GM12865 (cell line): ENCODE measurements around the gene GDPD3.
A peak's percentile ranks its signal among the peaks of the same experiment; 100 is the strongest.

Source experiments
- DNase-seq: peaks from one replicate; pipeline ENCODE4 v3.0.0; 2010; ENCODE audit warnings: low read depth
- H3K4me3 ChIP-seq: 2 replicates; pipeline ENCODE4 v1.5.1; 2011; ENCODE audit warnings: mild to moderate bottlenecking, low read depth, low read length, control low read depth
- TF ChIP-seq, protein P1 (sequence below): IDR thresholded peaks from 2 replicates; pipeline ENCODE4 v1.5.1; 2011; ENCODE audit warnings: low read length, control low read depth, low read depth, inconsistent platforms; ENCODE audit not compliant: insufficient read depth; ENCODE audit errors: missing control alignments

Gene GDPD3

DNA sequence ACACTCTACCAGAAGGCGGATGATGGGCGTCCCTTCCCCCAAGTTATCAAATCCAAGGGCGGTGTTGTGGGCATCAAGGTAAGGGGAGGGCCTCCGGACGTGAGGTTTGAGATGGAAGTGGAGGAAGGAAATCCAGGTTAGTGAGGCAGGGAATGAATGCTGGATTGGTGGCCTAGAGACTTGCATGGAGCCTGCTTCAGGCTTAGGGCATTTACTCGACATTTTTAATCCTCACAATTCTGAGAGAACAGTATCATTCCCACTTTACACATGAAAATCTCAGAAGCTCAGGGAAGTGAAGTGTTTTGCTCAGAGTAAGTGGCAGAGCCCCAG is 45.8 kb downstream of the GDPD3 start:
- DNase-seq, result no peak
- H3K4me3 ChIP-seq, result peak overlapping the region; percentile 94
- TF ChIP-seq, protein P1, sequence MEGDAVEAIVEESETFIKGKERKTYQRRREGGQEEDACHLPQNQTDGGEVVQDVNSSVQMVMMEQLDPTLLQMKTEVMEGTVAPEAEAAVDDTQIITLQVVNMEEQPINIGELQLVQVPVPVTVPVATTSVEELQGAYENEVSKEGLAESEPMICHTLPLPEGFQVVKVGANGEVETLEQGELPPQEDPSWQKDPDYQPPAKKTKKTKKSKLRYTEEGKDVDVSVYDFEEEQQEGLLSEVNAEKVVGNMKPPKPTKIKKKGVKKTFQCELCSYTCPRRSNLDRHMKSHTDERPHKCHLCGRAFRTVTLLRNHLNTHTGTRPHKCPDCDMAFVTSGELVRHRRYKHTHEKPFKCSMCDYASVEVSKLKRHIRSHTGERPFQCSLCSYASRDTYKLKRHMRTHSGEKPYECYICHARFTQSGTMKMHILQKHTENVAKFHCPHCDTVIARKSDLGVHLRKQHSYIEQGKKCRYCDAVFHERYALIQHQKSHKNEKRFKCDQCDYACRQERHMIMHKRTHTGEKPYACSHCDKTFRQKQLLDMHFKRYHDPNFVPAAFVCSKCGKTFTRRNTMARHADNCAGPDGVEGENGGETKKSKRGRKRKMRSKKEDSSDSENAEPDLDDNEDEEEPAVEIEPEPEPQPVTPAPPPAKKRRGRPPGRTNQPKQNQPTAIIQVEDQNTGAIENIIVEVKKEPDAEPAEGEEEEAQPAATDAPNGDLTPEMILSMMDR, result no peak

DNA sequence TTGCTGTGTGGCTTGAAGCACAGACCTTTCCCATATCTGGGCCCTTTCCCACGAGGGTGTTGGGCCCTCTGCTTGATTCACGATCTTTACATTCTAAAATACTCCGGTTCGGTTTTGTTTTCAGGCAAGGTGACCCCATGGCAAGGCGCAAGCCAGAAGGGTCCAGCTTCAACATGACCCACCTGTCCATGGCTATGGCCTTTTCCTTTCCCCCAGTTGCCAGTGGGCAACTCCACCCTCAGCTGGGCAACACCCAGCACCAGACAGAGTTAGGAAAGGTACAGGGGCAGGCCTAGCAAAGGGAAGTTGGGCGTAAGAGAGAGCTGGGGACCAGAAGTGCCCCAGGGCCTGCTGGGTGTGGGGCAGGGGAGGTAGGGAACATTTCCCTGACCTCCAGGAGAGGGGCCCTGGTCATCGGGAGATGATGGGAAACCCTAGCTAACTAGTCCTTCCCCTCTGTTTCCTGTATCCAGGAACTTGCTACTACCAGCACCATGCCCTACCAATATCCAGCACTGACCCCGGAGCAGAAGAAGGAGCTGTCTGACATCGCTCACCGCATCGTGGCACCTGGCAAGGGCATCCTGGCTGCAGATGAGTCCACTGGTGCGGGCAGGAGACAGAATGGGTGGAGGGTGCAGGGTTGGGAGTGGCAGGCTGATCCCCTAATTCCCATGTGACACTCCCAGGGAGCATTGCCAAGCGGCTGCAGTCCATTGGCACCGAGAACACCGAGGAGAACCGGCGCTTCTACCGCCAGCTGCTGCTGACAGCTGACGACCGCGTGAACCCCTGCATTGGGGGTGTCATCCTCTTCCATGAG is 46.4 kb downstream of the GDPD3 start:
- H3K4me3 ChIP-seq, result peak overlapping the region; percentile 94
- TF ChIP-seq, protein P1, result no peak
- DNase-seq, result no peak

DNA sequence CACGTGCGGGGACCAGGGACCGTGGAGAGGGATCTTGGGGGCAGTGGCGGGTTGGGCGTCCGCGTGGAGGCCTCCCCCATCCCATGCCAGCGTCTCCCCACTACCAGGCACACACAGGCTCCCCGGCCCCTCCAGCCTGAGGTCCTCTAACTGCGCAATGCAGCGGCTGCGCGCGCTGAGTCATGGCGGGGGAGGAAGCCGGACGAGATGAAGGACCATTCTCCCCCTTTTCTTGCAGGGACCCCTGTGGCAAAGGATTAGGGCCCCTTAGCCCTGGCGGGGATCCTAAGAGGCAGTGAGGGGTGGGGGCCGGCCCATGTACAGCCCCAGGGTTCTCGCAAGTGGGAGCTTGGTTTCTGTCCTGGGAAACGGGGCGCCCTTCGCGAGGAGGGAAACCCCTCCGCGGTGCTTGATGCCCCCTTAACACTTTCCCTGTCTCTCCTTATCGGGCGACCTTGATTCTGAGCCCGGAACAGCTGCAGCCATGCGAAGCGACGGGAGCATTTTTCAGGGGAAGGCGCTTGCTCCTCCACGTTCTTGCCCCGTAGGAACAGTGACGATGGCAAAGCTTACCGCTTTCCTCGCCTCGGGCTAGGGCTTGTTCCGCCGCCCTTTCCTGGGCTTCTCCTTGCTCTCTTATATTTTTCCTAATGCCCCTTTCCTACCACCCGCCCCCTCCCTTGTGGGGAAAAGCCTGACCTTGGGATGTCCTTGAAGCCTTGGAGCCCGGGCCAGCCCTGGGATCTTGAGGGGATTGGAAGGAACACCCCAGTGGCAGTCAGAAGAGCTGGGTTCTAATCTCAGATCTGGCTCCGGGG is 47.2 kb downstream of the GDPD3 start:
- no peak for DNase-seq
- H3K4me3 ChIP-seq, result peak overlapping the region; percentile 94
- TF ChIP-seq, protein P1, result no peak

DNA sequence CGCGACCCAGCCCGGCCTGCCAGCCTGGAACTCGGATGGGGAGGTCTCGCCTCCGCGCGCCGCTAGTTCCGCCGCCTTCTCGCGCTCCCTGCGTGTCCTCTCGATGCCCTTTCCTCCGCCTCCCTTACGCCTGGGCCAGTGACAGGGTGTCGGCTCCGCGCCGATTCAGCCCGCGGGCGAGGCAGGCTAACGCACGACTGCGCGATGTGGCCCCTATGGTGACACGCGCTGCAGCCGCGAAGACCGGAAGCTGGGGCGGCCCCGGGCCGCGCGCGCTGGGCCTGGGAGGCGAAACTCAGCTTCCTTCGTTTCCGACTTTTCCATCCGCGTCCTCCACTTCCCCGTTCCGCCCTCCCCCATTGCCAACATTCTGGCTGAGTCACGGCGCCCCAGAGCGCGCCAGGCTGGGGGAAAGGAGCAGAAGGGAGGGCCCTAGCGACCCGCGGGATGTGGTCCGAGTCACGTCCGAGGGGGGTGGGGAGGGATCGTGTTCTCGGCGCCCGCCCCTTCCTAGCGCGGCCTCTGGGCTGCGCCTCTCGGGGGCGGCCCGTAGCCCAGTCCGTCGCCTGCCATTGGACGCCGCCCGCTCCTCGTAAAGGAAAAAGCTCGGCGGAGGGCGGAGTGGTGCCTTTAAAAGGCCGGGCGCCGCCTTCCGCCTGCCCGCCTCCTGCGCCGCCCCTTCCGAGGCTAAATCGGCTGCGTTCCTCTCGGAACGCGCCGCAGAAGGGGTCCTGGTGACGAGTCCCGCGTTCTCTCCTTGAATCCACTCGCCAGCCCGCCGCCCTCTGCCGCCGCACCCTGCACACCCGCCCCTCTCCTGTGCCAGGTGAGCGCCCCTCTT is 48.0 kb downstream of the GDPD3 start, which contains the start of gene ALDOA:
Gene ALDOA (plus strand): TSS at position 659 of the 841 bp plus-strand sequence. CDS start 1,138 bp downstream, outside the sequence.
- DNase-seq, result peak; percentile 98
- TF ChIP-seq, protein P1, result no peak
- peak within 1 kb of the TSS; percentile 94 for H3K4me3 ChIP-seq

DNA sequence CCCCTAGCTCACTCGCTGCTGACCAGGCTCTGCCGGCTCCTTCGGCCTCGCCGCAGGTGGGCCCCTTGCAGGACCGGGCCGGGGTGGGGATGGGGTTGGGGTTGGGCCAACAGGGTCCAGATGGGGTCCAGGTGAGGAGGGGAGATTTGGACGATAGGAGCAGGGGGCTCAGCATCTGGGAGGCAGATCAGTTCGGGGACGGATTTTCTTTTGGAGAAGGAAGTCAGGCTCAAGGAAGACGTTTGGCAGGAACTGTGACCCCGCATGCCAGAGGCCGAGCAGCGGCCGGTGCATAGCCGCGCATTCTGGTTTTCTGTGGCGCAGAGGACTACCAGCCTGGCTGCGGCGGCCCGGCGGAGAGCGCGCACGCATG is 48.6 kb downstream of the GDPD3 start:
- DNase-seq, result no peak
- peak overlapping the region; percentile 94 for H3K4me3 ChIP-seq
- TF ChIP-seq, protein P1, result no peak

DNA sequence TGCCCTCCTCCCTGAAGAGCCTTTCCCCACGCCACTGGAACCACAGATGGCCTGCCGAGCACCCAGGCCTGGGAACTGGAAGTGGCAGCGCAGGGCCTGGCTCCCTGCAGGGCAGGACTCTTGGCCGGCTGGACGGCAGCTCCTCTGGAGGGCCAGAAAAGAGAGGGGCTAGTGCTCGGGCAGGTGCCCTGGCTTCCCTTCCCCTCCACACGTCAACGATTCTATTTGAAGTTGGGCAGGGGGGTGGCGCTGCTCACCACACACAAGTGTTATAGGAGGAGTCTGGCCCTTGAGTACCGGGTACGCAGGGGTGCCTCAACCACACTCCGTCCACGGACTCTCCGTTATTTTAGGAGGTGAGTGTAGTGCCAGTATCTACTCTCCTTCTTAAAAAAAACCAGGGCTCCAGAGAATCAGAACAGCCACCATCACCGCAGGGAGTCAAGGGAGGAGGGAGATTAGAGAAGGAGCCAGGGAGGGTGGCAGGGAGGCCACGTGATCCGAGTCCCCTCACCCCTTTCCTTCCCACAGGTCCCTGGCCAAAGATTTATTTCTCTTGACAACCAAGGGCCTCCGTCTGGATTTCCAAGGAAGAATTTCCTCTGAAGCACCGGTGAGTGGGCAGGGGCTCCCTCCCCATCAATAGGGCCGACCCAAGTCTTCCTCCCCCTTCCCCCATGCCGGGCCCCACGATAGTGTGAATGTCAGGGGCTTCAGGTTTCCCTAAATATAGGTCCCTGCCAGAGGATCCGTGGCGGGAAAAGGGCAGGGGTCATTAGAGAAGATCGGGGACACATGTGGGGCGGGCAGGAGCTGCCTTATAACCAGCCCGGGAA is 49.2 kb downstream of the GDPD3 start:
- TF ChIP-seq, protein P1, result peak; percentile 45
- peak overlapping the region; percentile 94 for H3K4me3 ChIP-seq
- DNase-seq, result peak; percentile 89
